Spinal cord (tissue), 10 donors: ENCODE measurements around the gene KMO. TPM values are rescaled to one million over a fixed set of nuclear protein-coding genes. Genes with fewer than 3 reads are reported as not detected.

Source experiments
- DNase-seq, 6 donors: peaks; one replicate each; pipeline versions ENCODE4 v3.0.0 to v3.0.0-alpha.2; 2013 to 2015; ENCODE audit warnings: low spot score in 6 of 6, low read depth in 4 of 6
- H3K27ac ChIP-seq: one replicate; pipeline ENCODE4 v1.5.1; 2013; ENCODE audit warnings: low read depth, low read length, control low read depth
- H3K27me3 ChIP-seq: one replicate; pipeline ENCODE4 v1.6.1; 2013; ENCODE audit warnings: low read length; ENCODE audit not compliant: control insufficient read depth, insufficient read depth
- H3K36me3 ChIP-seq: one replicate; pipeline ENCODE4 v1.6.1; 2013; ENCODE audit warnings: low read length; ENCODE audit not compliant: control insufficient read depth, insufficient read depth
- H3K4me1 ChIP-seq: one replicate; pipeline ENCODE4 v1.6.1; 2013; ENCODE audit warnings: low read length; ENCODE audit not compliant: control insufficient read depth, insufficient read depth
- H3K4me3 ChIP-seq: one replicate; pipeline ENCODE4 v1.5.1; 2013; ENCODE audit warnings: low read depth, low read length, control low read depth
- H3K9me3 ChIP-seq: one replicate; pipeline ENCODE4 v1.6.1; 2013; ENCODE audit warnings: low read length; ENCODE audit not compliant: control insufficient read depth, insufficient read depth
- WGBS: methylation state at CpG from one replicate; pipeline ENCODE4 v1.1.5; 2013; ENCODE audit warnings: missing lambda C conversion rate; ENCODE audit not compliant: insufficient coverage; 5-methylcytosine and 5-hydroxymethylcytosine counted together
- polyA plus RNA-seq, 2 donors: library from polyadenylated mRNA; unstranded; fragments of 120-200 nt; gene quantifications; one replicate each; pipeline ENCODE4 v1.2.1, GENCODE V29; 2013; ENCODE audit not compliant: insufficient read length in 2 of 2
- total RNA-seq, 2 donors: library from RNA; depleted of rRNA in 1 of 2; stranded (reverse); fragments of 120-200 nt in 1 of 2; fragments of >200 nt in 1 of 2; gene quantifications; one replicate each; pipeline versions ENCODE4 v1.2.3 to v1.2.4, GENCODE V29; 2013 to 2014
- donor health status: healthy.

Gene KMO
- total and polyA plus RNA-seq, 4 donors: 0.39 to 0.99 (median 0.43) TPM

GRCh38 chr1:241533326-241534115 lies 1.3 kb downstream of the KMO start:
- Histone ChIP-seq H3K36me3 (no peaks in the 10 kb centered on the region), H3K4me1 (no peaks in the 10 kb centered on the region), H3K9me3 (no peaks in the 10 kb centered on the region), H3K27ac (no peak overlapping the region), H3K27me3 (no peaks in the 10 kb centered on the region), H3K4me3 (no peak overlapping the region)
- no peak for DNase-seq
- 63% methylated on average over 3 of the region's 5 CpGs for WGBS

- no peak overlapping the region for H3K27ac ChIP-seq
These were observed 4.1 kb downstream of the KMO start for GRCh38 chr1:241536304-241536703.

GRCh38 chr1:241536969-241537368 lies 4.8 kb downstream of the KMO start:
- no peak overlapping the region for H3K4me3 ChIP-seq
- H3K9me3 ChIP-seq: no peaks in the 10 kb centered on the region
- no peaks in the 10 kb centered on the region for H3K27me3 ChIP-seq
- WGBS: 86% methylated on average over 1 of the region's 2 CpGs
- H3K36me3 ChIP-seq: no peaks in the 10 kb centered on the region
- DNase-seq: no peak
- no peaks in the 10 kb centered on the region for H3K4me1 ChIP-seq
- no peak overlapping the region for H3K27ac ChIP-seq

More at GRCh38 chr1:241536304-241536703, 4.1 kb downstream of the KMO start:
- Histone ChIP-seq H3K4me1 (no peaks in the 10 kb centered on the region), H3K27me3 (no peaks in the 10 kb centered on the region), H3K4me3 (no peak overlapping the region), H3K9me3 (no peaks in the 10 kb centered on the region), H3K36me3 (no peaks in the 10 kb centered on the region)
- 100% methylated on average over 1 of the region's 1 CpG for WGBS
- DNase-seq: no peak

- H3K27me3 ChIP-seq: no peaks in the 10 kb centered on the region
- no peaks in the 10 kb centered on the region for H3K4me1 ChIP-seq
- H3K27ac ChIP-seq: no peak overlapping the region
- no peak overlapping the region for H3K4me3 ChIP-seq
- no peaks in the 10 kb centered on the region for H3K36me3 ChIP-seq
- DNase-seq: no peak
- WGBS: 95% methylated on average over 4 of the region's 7 CpGs
- H3K9me3 ChIP-seq: no peaks in the 10 kb centered on the region
These were observed 10.2 kb downstream of the KMO start for GRCh38 chr1:241542199-241542907.

- no peaks in the 10 kb centered on the region for H3K4me1 ChIP-seq
- H3K36me3 ChIP-seq: no peaks in the 10 kb centered on the region
- no peaks in the 10 kb centered on the region for H3K27me3 ChIP-seq
- no peaks in the 10 kb centered on the region for H3K9me3 ChIP-seq
- H3K27ac ChIP-seq: no peak overlapping the region
- no peak for DNase-seq
- no peak overlapping the region for H3K4me3 ChIP-seq
- WGBS: 100% methylated on average over 1 of the region's 2 CpGs
These were observed 15.8 kb downstream of the KMO start for GRCh38 chr1:241548008-241548407.

- Histone ChIP-seq H3K4me3 (no peak overlapping the region), H3K4me1 (no peaks in the 10 kb centered on the region), H3K27ac (no peak overlapping the region), H3K36me3 (no peaks in the 10 kb centered on the region), H3K27me3 (no peaks in the 10 kb centered on the region), H3K9me3 (no peaks in the 10 kb centered on the region)
- no CpG with 5 or more reads among the region's 1 CpG for WGBS
- no peak for DNase-seq
These were observed 18.1 kb downstream of the KMO start for GRCh38 chr1:241550318-241550717.

GRCh38 chr1:241551759-241552638 lies 19.8 kb downstream of the KMO start:
- WGBS: 95% methylated on average over 13 of the region's 22 CpGs

GRCh38 chr1:241553886-241554592 lies 21.9 kb downstream of the KMO start:
- H3K4me1 ChIP-seq: no peaks in the 10 kb centered on the region
- WGBS: 100% methylated on average over 6 of the region's 7 CpGs
- no peaks in the 10 kb centered on the region for H3K27me3 ChIP-seq
- no peak for DNase-seq
- no peak overlapping the region for H3K27ac ChIP-seq
- H3K9me3 ChIP-seq: no peaks in the 10 kb centered on the region
- no peaks in the 10 kb centered on the region for H3K36me3 ChIP-seq
- no peak overlapping the region for H3K4me3 ChIP-seq

More at GRCh38 chr1:241551759-241552638, 19.8 kb downstream of the KMO start:
- no peaks in the 10 kb centered on the region for H3K9me3 ChIP-seq
- no peak overlapping the region for H3K27ac ChIP-seq
- H3K4me1 ChIP-seq: no peaks in the 10 kb centered on the region
- H3K4me3 ChIP-seq: no peak overlapping the region
- no peak for DNase-seq
- H3K36me3 ChIP-seq: no peaks in the 10 kb centered on the region
- H3K27me3 ChIP-seq: no peaks in the 10 kb centered on the region

GRCh38 chr1:241555526-241555925 lies 23.3 kb downstream of the KMO start:
- no peaks in the 10 kb centered on the region for H3K36me3 ChIP-seq
- no CpG with 5 or more reads among the region's 3 CpGs for WGBS
- DNase-seq: no peak

More at GRCh38 chr1:241555526-241555925, 23.3 kb downstream of the KMO start:
- Histone ChIP-seq H3K9me3 (no peaks in the 10 kb centered on the region), H3K27ac (no peak overlapping the region), H3K4me1 (no peaks in the 10 kb centered on the region), H3K4me3 (no peak overlapping the region), H3K27me3 (no peaks in the 10 kb centered on the region)
